GM10266 (cell line): ENCODE measurements around the gene SORT1.

Source experiments
- DNase-seq: peaks from one replicate; pipeline ENCODE4 v3.0.0; 2012; ENCODE audit errors: extremely low spot score
- TF ChIP-seq, protein P1 (sequence below): IDR thresholded peaks from 2 replicates; pipeline ENCODE4 v1.5.1; 2012; ENCODE audit warnings: mild to moderate bottlenecking, low read depth; ENCODE audit not compliant: control insufficient read depth, insufficient read depth; ENCODE audit errors: missing control alignments

The SORT1 gene

DNA sequence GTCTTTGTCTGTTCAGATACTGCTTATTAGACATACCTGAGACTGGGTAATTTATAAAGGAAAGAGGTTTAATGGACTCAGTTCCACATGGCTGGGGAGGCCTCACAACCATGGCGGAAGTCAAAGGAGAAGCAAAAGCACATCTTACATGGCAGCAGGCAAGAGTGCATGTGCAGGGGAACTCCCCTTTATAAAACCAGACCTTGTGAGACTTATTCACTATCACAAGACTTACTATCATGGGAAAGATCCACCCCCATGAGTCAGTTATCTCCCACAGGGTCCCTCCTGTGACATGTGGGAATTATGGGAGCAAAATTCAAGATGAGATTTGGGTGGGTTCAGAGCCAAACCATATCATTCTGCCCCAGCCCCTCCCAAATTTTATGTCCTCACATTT lies 35.6 kb upstream of the SORT1 start:
- TF ChIP-seq, protein P1, sequence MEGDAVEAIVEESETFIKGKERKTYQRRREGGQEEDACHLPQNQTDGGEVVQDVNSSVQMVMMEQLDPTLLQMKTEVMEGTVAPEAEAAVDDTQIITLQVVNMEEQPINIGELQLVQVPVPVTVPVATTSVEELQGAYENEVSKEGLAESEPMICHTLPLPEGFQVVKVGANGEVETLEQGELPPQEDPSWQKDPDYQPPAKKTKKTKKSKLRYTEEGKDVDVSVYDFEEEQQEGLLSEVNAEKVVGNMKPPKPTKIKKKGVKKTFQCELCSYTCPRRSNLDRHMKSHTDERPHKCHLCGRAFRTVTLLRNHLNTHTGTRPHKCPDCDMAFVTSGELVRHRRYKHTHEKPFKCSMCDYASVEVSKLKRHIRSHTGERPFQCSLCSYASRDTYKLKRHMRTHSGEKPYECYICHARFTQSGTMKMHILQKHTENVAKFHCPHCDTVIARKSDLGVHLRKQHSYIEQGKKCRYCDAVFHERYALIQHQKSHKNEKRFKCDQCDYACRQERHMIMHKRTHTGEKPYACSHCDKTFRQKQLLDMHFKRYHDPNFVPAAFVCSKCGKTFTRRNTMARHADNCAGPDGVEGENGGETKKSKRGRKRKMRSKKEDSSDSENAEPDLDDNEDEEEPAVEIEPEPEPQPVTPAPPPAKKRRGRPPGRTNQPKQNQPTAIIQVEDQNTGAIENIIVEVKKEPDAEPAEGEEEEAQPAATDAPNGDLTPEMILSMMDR: no peak
- no peak for DNase-seq

DNA sequence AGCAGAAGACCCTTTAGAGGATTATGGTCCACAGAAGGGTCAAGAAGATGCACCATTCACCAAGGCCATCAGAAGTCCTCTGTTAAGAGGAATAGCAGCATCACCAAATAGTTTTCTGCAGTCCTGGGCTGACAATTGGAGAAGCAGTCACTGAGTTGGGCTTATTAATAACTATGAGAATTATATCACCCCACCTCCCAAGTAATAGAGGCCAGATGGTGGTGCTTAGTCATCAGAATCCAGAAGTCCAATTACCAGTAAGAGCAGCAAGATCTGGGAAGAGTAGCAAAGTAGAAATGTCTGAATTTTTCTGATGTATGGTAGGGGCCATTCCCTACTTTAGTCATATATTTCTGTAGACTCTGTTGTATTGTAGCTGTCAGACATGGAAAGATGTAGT lies 34.6 kb upstream of the SORT1 start:
- TF ChIP-seq, protein P1: no peak
- DNase-seq: no peak

GRCh38 chr1:109427171-109427467 lies 29.4 kb upstream of the SORT1 start:
- TF ChIP-seq, protein P1: no peak
- no peak for DNase-seq

GRCh38 chr1:109426281-109427170 lies 28.8 kb upstream of the SORT1 start, which contains the start of gene PSMA5:
TSS of gene PSMA5 (minus strand) at chr1:109426448. CDS start at chr1:109426330, 118 bp downstream.
- DNase-seq: peak; percentile 90
- TF ChIP-seq, protein P1: no peak

- TF ChIP-seq, protein P1: no peak
- peak; percentile 44 for DNase-seq
These were observed 27.9 kb upstream of the SORT1 start for GRCh38 chr1:109425391-109426280.

GRCh38 chr1:109423498-109423897 lies 25.8 kb upstream of the SORT1 start:
- TF ChIP-seq, protein P1: no peak
- DNase-seq: no peak
